ENCODE data around the gene OR2F1. TPM values are rescaled to one million over a fixed set of nuclear protein-coding genes. Genes with fewer than 3 reads are reported as not detected.

Gene OR2F1
- total RNA-seq, 4 donors from 2014 or later = not detected

- H3K27ac ChIP-seq = no peak overlapping the region
- WGBS, 2 donors = 76% methylated on average over 3 of the region's 3 CpGs
These were observed 44.8 kb upstream of the OR2F1 start for GRCh38 chr7:143909863-143910262.

GRCh38 chr7:143910473-143911248, 44.0 kb upstream of the OR2F1 start:
- no peak for DNase-seq
- intact Hi-C loops (cut with DNase I) = no loop called here
- Histone ChIP-seq H3K27ac (no peak overlapping the region), H3K9me3 (no peaks in the 10 kb centered on the region), H3K4me3 (replicated peaks in 1 of 3) (no peak overlapping the region), H3K4me1 (peaks cover under 1 to 1% of the 10 kb centered on the region in 2 donors), H3K27me3 (no peaks in the 10 kb centered on the region), H3K36me3 (no peaks in the 10 kb centered on the region)
- 78 to 82% methylated on average over 3 of the region's 3 CpGs for WGBS, 2 donors
- TF ChIP-seq CTCF (IDR thresholded peaks at IDR 0.05) = no peak
- no peak for TF ChIP-seq POLR2A (IDR thresholded peaks at IDR 0.05)

More at GRCh38 chr7:143909863-143910262, 44.8 kb upstream of the OR2F1 start:
- DNase-seq = no peak
- Histone ChIP-seq H3K9me3 (no peaks in the 10 kb centered on the region), H3K4me1 (peaks cover 8 to 9% of the 10 kb centered on the region in 2 donors), H3K27me3 (no peaks in the 10 kb centered on the region), H3K36me3 (no peaks in the 10 kb centered on the region), H3K4me3 (replicated peaks in 1 of 3) (no peak overlapping the region)
- intact Hi-C loops (cut with DNase I) = no loop called here
- TF ChIP-seq POLR2A (IDR thresholded peaks at IDR 0.05) (no peak), CTCF (IDR thresholded peaks at IDR 0.05) (no peak)

- intact Hi-C loops (cut with DNase I) = no loop called here
- Histone ChIP-seq H3K9me3 (no peaks in the 10 kb centered on the region), H3K4me1 (no peaks in the 10 kb centered on the region), H3K4me3 (replicated peaks in 1 of 3) (no peak overlapping the region), H3K36me3 (no peaks in the 10 kb centered on the region), H3K27ac (no peak overlapping the region), H3K27me3 (no peaks in the 10 kb centered on the region)
- no peak for TF ChIP-seq CTCF (IDR thresholded peaks at IDR 0.05)
- TF ChIP-seq POLR2A (IDR thresholded peaks at IDR 0.05) = no peak
- WGBS, 2 donors = 87 to 88% methylated on average over 3 of the region's 3 CpGs
- no peak for DNase-seq
These were observed 40.6 kb upstream of the OR2F1 start for GRCh38 chr7:143913945-143914615.

- intact Hi-C loops (cut with DNase I) = no loop called here
- Histone ChIP-seq H3K36me3 (no peaks in the 10 kb centered on the region), H3K27ac (no peak overlapping the region), H3K4me1 (no peaks in the 10 kb centered on the region), H3K4me3 (replicated peaks in 1 of 3) (no peak overlapping the region), H3K9me3 (no peaks in the 10 kb centered on the region), H3K27me3 (no peaks in the 10 kb centered on the region)
- TF ChIP-seq CTCF (IDR thresholded peaks at IDR 0.05) (no peak), POLR2A (IDR thresholded peaks at IDR 0.05) (no peak)
- 74 to 76% methylated on average over 7 of the region's 7 CpGs for whole genome bisulfite sequencing, 2 donors
- DNase-seq = no peak
These were observed 39.5 kb upstream of the OR2F1 start for GRCh38 chr7:143914938-143915652.
